Ovary (tissue), 9 donors: ENCODE measurements around the gene ITPK1. TPM values are rescaled to one million over a fixed set of nuclear protein-coding genes. Genes with fewer than 3 reads are reported as not detected.
"Not testable (repeated sequence)": the region's sequence is repeated elsewhere in the genome, so short reads cannot be mapped to it uniquely, and the experiment has no call there.

Experiments
- DNase-seq, 5 donors: peaks; one replicate each; pipeline ENCODE4 v3.0.0-alpha.2; 2019 to 2020
- H3K27ac ChIP-seq, 2 donors: fragments of 200-600 bp; one replicate each; pipeline versions ENCODE4 v1.5.1 to v1.8.0; 2019 to 2022
- H3K27me3 ChIP-seq: fragments of 200-600 bp; one replicate; pipeline ENCODE4 v1.8.0; 2022
- H3K36me3 ChIP-seq: fragments of 200-600 bp; sonication (generic); one replicate; pipeline ENCODE4 v1.5.1; 2019
- H3K4me1 ChIP-seq: one replicate; pipeline ENCODE4 v1.8.1; 2013; ENCODE audit warnings: mild to moderate bottlenecking, moderate library complexity; ENCODE audit not compliant: insufficient read depth
- H3K4me3 ChIP-seq: fragments of 200-600 bp; sonication (generic); one replicate; pipeline ENCODE4 v1.5.1; 2017
- H3K9me3 ChIP-seq, 2 donors: fragments of 200-600 bp in 1 of 2; sonication (generic) in 1 of 2; one replicate each; pipeline versions ENCODE4 v1.5.1 to v1.8.1; 2013 to 2019; ENCODE audit warnings: mild to moderate bottlenecking in 1 of 2, moderate library complexity in 1 of 2
- CTCF ChIP-seq, 3 donors: fragments of 450-650 bp in 2 of 3; fragments of 200-600 bp in 1 of 3; IDR thresholded peaks; one replicate each; pipeline versions ENCODE4 v1.5.1 to v1.8.0; 2016 to 2022; ENCODE audit warnings: antibody characterized with exemption in 3 of 3, mild to moderate bottlenecking in 1 of 3
- EP300 ChIP-seq: sonication (generic); formaldehyde crosslinking; IDR thresholded peaks from one replicate; pipeline ENCODE4 v1.6.1; 2017; ENCODE audit warnings: antibody characterized with exemption
- POLR2A ChIP-seq: fragments of 450-650 bp; IDR thresholded peaks from one replicate; pipeline ENCODE4 v1.6.1; 2017; ENCODE audit warnings: antibody characterized with exemption, mild to moderate bottlenecking, moderate library complexity
- WGBS, 3 donors: extraction: QIAGEN DNeasy Blood & Tissue Kit in 1 of 3; methylation state at CpG; one replicate each; pipeline versions ENCODE4 v1.1.5 to v1.1.7; 2013 to 2017; 5-methylcytosine and 5-hydroxymethylcytosine counted together
- intact Hi-C, 4 donors: fragments of 100-400 bp; cut with DNase I; formaldehyde crosslinking; loops; one replicate each; pipeline versions ENCODE4 v1.11.0 to v1.15.1; 2022 to 2023
- polyA plus RNA-seq, 2 donors: library from polyadenylated mRNA; stranded (reverse); fragments of 200-250 nt in 1 of 2; fragments of 350-450 nt in 1 of 2; fragmentation: Illumina TruSeq in 1 of 2; extraction: RNeasy Lipid Tissue Mini Kit (QIAGEN cat#74804) in 1 of 2; gene quantifications; one replicate each; pipeline ENCODE4 v1.2.3, GENCODE V29; 2013 to 2014
- total RNA-seq, 7 donors: library from RNA; depleted of rRNA in 2 of 7; stranded (reverse); fragments of >200 nt in 2 of 7; fragmentation: NEBNext Ultra II Directional in 3 of 7; extraction: Animal tissue kit (Norgen Biotek cat#: 25700) in 3 of 7; gene quantifications; one replicate each; pipeline versions ENCODE4 v1.1.0 to v1.2.4, GENCODE V29; 2016 to 2023
- donor health status: DM: no; HTN: no; CAD: no; lungs with moderate emphysema.
- donor health status: DM: no; HTN: no; CAD: no.
- donor health status: Bipolar disorder and iron deficiency.
- donor health status: DM: yes; HTN: yes; CAD: no.
- donor health status: DM: no; HTN: no; CAD: no.
- donor health status: DM: yes; HTN: yes; CAD: no.

ITPK1 gene
- total and polyA plus RNA-seq, 9 donors = 23.6 to 57.8 (median 49.3) TPM

- Histone ChIP-seq H3K9me3 (no peaks in the 10 kb centered on the region), H3K27me3 (no peaks in the 10 kb centered on the region), H3K4me1 (peaks cover 5% of the 10 kb centered on the region), H3K36me3 (no peaks in the 10 kb centered on the region), H3K4me3 (no peak overlapping the region), H3K27ac (no peak overlapping the region)
- intact Hi-C loops = no loop called here
- TF ChIP-seq POLR2A = no peak
- TF ChIP-seq EP300 = no peak
- no peak for TF ChIP-seq CTCF (IDR thresholded peaks at IDR 0.05)
- 77 to 82% (median 82%) methylated on average over 5 of the region's 5 CpGs for WGBS, 3 donors
- DNase-seq = no peak
Measured at GRCh38 chr14:93063393-93063792, 52.3 kb downstream of the ITPK1 start.

GRCh38 chr14:93062890-93063289, 52.8 kb downstream of the ITPK1 start:
- no peaks in the 10 kb centered on the region for H3K9me3 ChIP-seq
- H3K36me3 ChIP-seq = no peaks in the 10 kb centered on the region
- no peak overlapping the region for H3K27ac ChIP-seq
- WGBS, 3 donors = 74 to 79% (median 77%) methylated on average over 10 of the region's 10 CpGs
- no peak for TF ChIP-seq CTCF (IDR thresholded peaks at IDR 0.05)
- H3K27me3 ChIP-seq = no peaks in the 10 kb centered on the region
- intact Hi-C loops = no loop called here
- DNase-seq = no peak
- H3K4me3 ChIP-seq = no peak overlapping the region
- H3K4me1 ChIP-seq = peaks cover 5% of the 10 kb centered on the region

- H3K4me1 ChIP-seq = not testable (repeated sequence)
Measured at GRCh38 chr14:93062013-93062412, 53.7 kb downstream of the ITPK1 start.

GRCh38 chr14:93061380-93062012, 54.2 kb downstream of the ITPK1 start:
- Histone ChIP-seq H3K4me3 (no peak overlapping the region), H3K9me3 (no peaks in the 10 kb centered on the region), H3K27ac (no peak overlapping the region), H3K27me3 (no peaks in the 10 kb centered on the region), H3K36me3 (no peaks in the 10 kb centered on the region), H3K4me1 (peaks cover 11% of the 10 kb centered on the region)
- 78 to 93% (median 89%) methylated on average over 4 of the region's 4 CpGs for WGBS, 3 donors
- no peak for TF ChIP-seq EP300
- TF ChIP-seq POLR2A = no peak
- TF ChIP-seq CTCF (IDR thresholded peaks at IDR 0.05) = no peak
- intact Hi-C loops = no loop called here
- DNase-seq = no peak

More at GRCh38 chr14:93062013-93062412, 53.7 kb downstream of the ITPK1 start:
- H3K4me3 ChIP-seq, H3K36me3 ChIP-seq, DNase-seq, H3K9me3 ChIP-seq, intact Hi-C loops, H3K27me3 ChIP-seq, H3K27ac ChIP-seq: not testable (repeated sequence)
- WGBS, 3 donors = 84 to 90% (median 86%) methylated on average over 12 of the region's 12 CpGs

- 54 to 100% (median 93%) methylated on average over 1 of the region's 1 CpG for WGBS, 3 donors
- H3K4me3 ChIP-seq = no peak overlapping the region
- H3K27me3 ChIP-seq = no peaks in the 10 kb centered on the region
- no peaks in the 10 kb centered on the region for H3K9me3 ChIP-seq
- DNase-seq = no peak
- H3K4me1 ChIP-seq = peaks cover 14% of the 10 kb centered on the region
- intact Hi-C loops = no loop called here
- TF ChIP-seq POLR2A (no peak), EP300 (no peak), CTCF (IDR thresholded peaks at IDR 0.05) (no peak)
- no peaks in the 10 kb centered on the region for H3K36me3 ChIP-seq
- H3K27ac ChIP-seq = no peak overlapping the region
Measured at GRCh38 chr14:93060841-93061240, 54.9 kb downstream of the ITPK1 start.
